Upper lobe of left lung (tissue), 6 donors: ENCODE measurements around the gene TP53I13. TPM values are rescaled to one million over a fixed set of nuclear protein-coding genes. Genes with fewer than 3 reads are reported as not detected.

Source experiments
- ATAC-seq, 2 donors: fragments of 200-7000 bp; cut with Tn5 transposase; one replicate each; pipeline ENCODE4 v1.9.1; 2022; ENCODE audit warnings: mild to moderate bottlenecking in 2 of 2, moderate library complexity in 2 of 2; ENCODE audit not compliant: low FRiP score in 2 of 2
- DNase-seq, 2 donors: peaks; one replicate each; pipeline ENCODE4 v3.0.0-alpha.2; 2019 to 2020
- H3K27ac ChIP-seq, 4 donors: fragments of 200-600 bp; sonication (generic); one replicate each; pipeline ENCODE4 v1.5.1; 2016 to 2019
- H3K27me3 ChIP-seq, 4 donors: fragments of 200-600 bp; sonication (generic); one replicate each; pipeline ENCODE4 v1.5.1; 2017 to 2019
- H3K36me3 ChIP-seq, 4 donors: fragments of 200-600 bp; sonication (generic); one replicate each; pipeline ENCODE4 v1.5.1; 2016 to 2019
- H3K4me1 ChIP-seq, 4 donors: fragments of 200-600 bp; sonication (generic); one replicate each; pipeline ENCODE4 v1.5.1; 2018 to 2019
- H3K4me3 ChIP-seq, 4 donors: fragments of 200-600 bp; sonication (generic); one replicate each; pipeline ENCODE4 v1.5.1; 2017 to 2019; ENCODE audit warnings: mild to moderate bottlenecking in 2 of 4, moderate library complexity in 1 of 4
- H3K9me3 ChIP-seq, 4 donors: fragments of 200-600 bp; sonication (generic); one replicate each; pipeline ENCODE4 v1.5.1; 2018 to 2019
- CTCF ChIP-seq, 6 experiments: fragments of 450-650 bp in 4 of 6; fragments of 200-600 bp in 2 of 6; sonication (generic) in 2 of 6; IDR thresholded peaks; one replicate each; pipeline ENCODE4 v1.5.1; 2016 to 2019; ENCODE audit warnings: antibody characterized with exemption in 6 of 6
- EP300 ChIP-seq, 4 donors: sonication (generic); formaldehyde crosslinking; IDR thresholded peaks; one replicate each; pipeline ENCODE4 v1.5.1; 2017; ENCODE audit warnings: antibody characterized with exemption in 4 of 4, control low read depth in 2 of 4
- POLR2A ChIP-seq, 4 donors: fragments of 450-650 bp; IDR thresholded peaks; one replicate each; pipeline ENCODE4 v1.5.1; 2016 to 2017; ENCODE audit warnings: antibody characterized with exemption in 4 of 4, mild to moderate bottlenecking in 2 of 4
- POLR2AphosphoS5 ChIP-seq, 2 donors: sonication (generic); formaldehyde crosslinking; IDR thresholded peaks; one replicate each; pipeline ENCODE4 v1.5.1; 2017; ENCODE audit warnings: antibody characterized with exemption in 2 of 2
- WGBS, 2 donors: methylation state at CpG; one replicate each; pipeline ENCODE4 v1.1.5; 2017 to 2018; 5-methylcytosine and 5-hydroxymethylcytosine counted together
- total RNA-seq, 6 donors: library from RNA; depleted of rRNA in 4 of 6; stranded (reverse); fragments of >200 nt in 4 of 6; gene quantifications; one replicate each; pipeline versions ENCODE4 v1.1.0 to v1.2.1, GENCODE V29; 2016 to 2021
- donor health status: DM: no; HTN: no; CAD: no; lungs with moderate emphysema.
- donor health status: DM: no; HTN: yes; CAD: no; lungs with severe emphysema.

The TP53I13 gene
- total RNA-seq, 6 donors from 2014 or later: 57.3 to 178 (median 75.4) TPM

GRCh38 chr17:29579866-29580771, 11.6 kb downstream of the TP53I13 start:
- ATAC-seq (peak; percentile 82 to 85), DNase-seq (peak in 1 of 2 donors; percentile 90)
- Histone ChIP-seq H3K27ac (peak overlapping the region in 1 of 4 donors; percentile 18), H3K4me3 (no peak overlapping the region), H3K4me1 (peaks cover 12 to 30% (median 21%) of the 10 kb centered on the region in 4 donors), H3K9me3 (no peaks in the 10 kb centered on the region), H3K36me3 (peaks cover 6 to 81% (median 50%) of the 10 kb centered on the region in 4 donors), H3K27me3 (no peaks in the 10 kb centered on the region)
- 62 to 70% methylated on average over 14 to 15 of the region's 15 CpGs for WGBS, 2 donors
- TF ChIP-seq EP300 (IDR thresholded peaks at IDR 0.05) (no peak), POLR2A (IDR thresholded peaks at IDR 0.05) (no peak), POLR2AphosphoS5 (IDR thresholded peaks at IDR 0.05) (peak; percentile 37 to 58), CTCF (IDR thresholded peaks at IDR 0.05) (peak; percentile 82 to 98 (median 94))

GRCh38 chr17:29581583-29582253, 13.2 kb downstream of the TP53I13 start:
- DNase-seq (no peak), ATAC-seq (no peak)
- Histone ChIP-seq H3K27ac (peak overlapping the region in 3 of 4 donors; percentile 15 to 53 (median 18)), H3K36me3 (peaks cover 0 to 65% (median 36%) of the 10 kb centered on the region in 4 donors), H3K27me3 (no peaks in the 10 kb centered on the region), H3K4me1 (peaks cover 19 to 39% (median 32%) of the 10 kb centered on the region in 4 donors), H3K4me3 (no peak overlapping the region), H3K9me3 (no peaks in the 10 kb centered on the region)
- 89 to 91% methylated on average over 3 to 17 of the region's 20 CpGs for WGBS, 2 donors
- no peak for TF ChIP-seq CTCF (IDR thresholded peaks at IDR 0.05)
- no peak for TF ChIP-seq POLR2A (IDR thresholded peaks at IDR 0.05)
- TF ChIP-seq POLR2AphosphoS5 (IDR thresholded peaks at IDR 0.05): no peak
- TF ChIP-seq EP300 (IDR thresholded peaks at IDR 0.05): no peak

- DNase-seq: no peak
- 87 to 90% methylated on average over 10 of the region's 10 CpGs for WGBS, 2 donors
- Histone ChIP-seq H3K36me3 (peaks cover 0 to 59% (median 31%) of the 10 kb centered on the region in 4 donors), H3K4me3 (no peak overlapping the region), H3K27ac (peak overlapping the region in 1 of 4 donors; percentile 35), H3K27me3 (no peaks in the 10 kb centered on the region), H3K9me3 (no peaks in the 10 kb centered on the region), H3K4me1 (peaks cover 25 to 45% (median 38%) of the 10 kb centered on the region in 4 donors)
- no peak for ATAC-seq
- TF ChIP-seq CTCF (IDR thresholded peaks at IDR 0.05) (no peak), POLR2AphosphoS5 (IDR thresholded peaks at IDR 0.05) (no peak), EP300 (IDR thresholded peaks at IDR 0.05) (no peak), POLR2A (IDR thresholded peaks at IDR 0.05) (no peak)
These were observed 13.8 kb downstream of the TP53I13 start for GRCh38 chr17:29582254-29582765.

GRCh38 chr17:29582772-29583171, 14.3 kb downstream of the TP53I13 start:
- Histone ChIP-seq H3K4me3 (no peak overlapping the region), H3K36me3 (peaks cover 0 to 54% (median 27%) of the 10 kb centered on the region in 4 donors), H3K4me1 (peaks cover 29 to 49% (median 42%) of the 10 kb centered on the region in 4 donors), H3K27me3 (no peaks in the 10 kb centered on the region), H3K9me3 (no peaks in the 10 kb centered on the region), H3K27ac (peak overlapping the region in 1 of 4 donors; percentile 35)
- TF ChIP-seq EP300 (IDR thresholded peaks at IDR 0.05) (no peak), POLR2AphosphoS5 (IDR thresholded peaks at IDR 0.05) (no peak), POLR2A (IDR thresholded peaks at IDR 0.05) (no peak), CTCF (IDR thresholded peaks at IDR 0.05) (no peak)
- DNase-seq (no peak), ATAC-seq (no peak)
- WGBS, 2 donors: 85 to 92% methylated on average over 8 to 13 of the region's 13 CpGs
